ENCODE results near the gene SLC19A1.

GRCh38 chr21:45490049-45490731 is 52.0 kb downstream of the SLC19A1 start:
- TF ChIP-seq CTCF (IDR thresholded peaks at IDR 0.05; ENCODE audit: low read length) (no peak), EZH2 (optimal IDR thresholded peaks at IDR 0.05; ENCODE audit: low read depth, low read length) (no peak)

Measured in MM.1S (cell line).